Measurements from ENCODE around the gene NTRK2. TPM values are rescaled to one million over a fixed set of nuclear protein-coding genes. Genes with fewer than 3 reads are reported as not detected.

Gene NTRK2
- total RNA-seq, 1 experiment from 2014 or later = not detected

DNA sequence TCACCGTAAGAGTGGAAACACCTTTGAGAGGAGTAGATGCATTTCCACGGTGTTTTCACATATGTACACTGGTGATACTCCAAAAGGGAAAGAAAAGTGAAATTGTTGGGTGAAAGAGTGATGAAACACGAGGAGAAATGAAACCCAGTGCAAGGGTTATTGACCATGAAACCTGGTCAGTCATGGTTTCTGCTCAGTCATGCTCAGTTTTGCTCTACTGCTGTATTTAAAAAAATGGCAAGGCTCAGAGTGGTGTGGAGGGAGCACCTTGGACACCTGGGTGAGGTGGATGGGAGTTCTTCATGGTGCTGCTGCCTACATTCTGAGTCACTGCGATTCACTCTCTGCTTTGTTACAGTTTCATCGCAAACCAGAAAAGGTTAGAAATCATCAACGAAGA lies 32.3 kb downstream of the NTRK2 start:
- Histone ChIP-seq H3K4me3 (ENCODE audit: insufficient read depth, low read depth, low read length) (no peak overlapping the region), H3K27me3 (ENCODE audit: control insufficient read depth, insufficient read depth, low read length) (no peaks in the 10 kb centered on the region), H3K36me3 (replicated peaks; ENCODE audit: control insufficient read depth, insufficient read depth, low read length) (no peaks in the 10 kb centered on the region)
- no peak for DNase-seq

DNA sequence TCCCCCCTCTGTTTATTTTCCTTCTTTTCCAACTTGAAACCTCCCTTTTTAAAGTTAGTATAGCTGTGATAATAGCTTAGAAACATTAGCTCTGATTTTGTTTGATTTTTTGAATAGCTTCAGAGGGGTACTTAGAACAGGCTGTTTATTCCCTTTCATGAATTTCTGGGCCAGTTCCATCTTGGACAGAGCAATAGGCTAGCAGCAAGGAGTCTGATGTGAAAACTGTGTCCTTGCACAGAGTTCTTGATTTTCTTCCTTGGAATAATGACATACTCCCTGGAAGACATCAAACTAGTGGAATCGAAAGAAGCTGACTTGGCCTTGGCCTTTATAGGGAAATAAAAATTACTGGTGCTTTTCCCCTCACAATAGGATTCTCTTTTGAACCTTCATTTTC lies 32.9 kb downstream of the NTRK2 start:
- no peak for DNase-seq
- Histone ChIP-seq H3K4me3 (ENCODE audit: insufficient read depth, low read depth, low read length) (no peak overlapping the region), H3K36me3 (replicated peaks; ENCODE audit: control insufficient read depth, insufficient read depth, low read length) (no peaks in the 10 kb centered on the region), H3K27me3 (ENCODE audit: control insufficient read depth, insufficient read depth, low read length) (no peaks in the 10 kb centered on the region)

DNA sequence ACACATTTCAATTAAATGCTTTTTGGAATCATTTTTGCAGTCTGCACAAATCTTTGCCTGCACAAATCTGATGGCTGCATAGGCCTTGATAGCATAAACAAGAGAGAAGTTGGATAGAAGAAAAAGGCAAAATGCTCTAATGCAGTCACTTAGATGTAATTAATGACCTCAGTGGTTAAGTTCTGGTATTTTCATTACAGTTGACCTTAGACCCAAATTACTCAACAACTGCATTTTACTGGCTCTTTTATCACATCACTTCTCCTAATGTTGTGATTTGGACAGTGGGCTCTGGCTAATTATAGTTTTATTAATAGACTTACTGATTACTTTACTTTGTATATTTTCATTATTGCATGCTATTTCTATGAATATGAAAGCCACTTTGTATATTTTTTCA lies 34.3 kb downstream of the NTRK2 start:
- Histone ChIP-seq H3K27me3 (ENCODE audit: control insufficient read depth, insufficient read depth, low read length) (no peaks in the 10 kb centered on the region), H3K36me3 (replicated peaks; ENCODE audit: control insufficient read depth, insufficient read depth, low read length) (no peaks in the 10 kb centered on the region), H3K4me3 (ENCODE audit: insufficient read depth, low read depth, low read length) (no peak overlapping the region)
- DNase-seq = no peak

DNA sequence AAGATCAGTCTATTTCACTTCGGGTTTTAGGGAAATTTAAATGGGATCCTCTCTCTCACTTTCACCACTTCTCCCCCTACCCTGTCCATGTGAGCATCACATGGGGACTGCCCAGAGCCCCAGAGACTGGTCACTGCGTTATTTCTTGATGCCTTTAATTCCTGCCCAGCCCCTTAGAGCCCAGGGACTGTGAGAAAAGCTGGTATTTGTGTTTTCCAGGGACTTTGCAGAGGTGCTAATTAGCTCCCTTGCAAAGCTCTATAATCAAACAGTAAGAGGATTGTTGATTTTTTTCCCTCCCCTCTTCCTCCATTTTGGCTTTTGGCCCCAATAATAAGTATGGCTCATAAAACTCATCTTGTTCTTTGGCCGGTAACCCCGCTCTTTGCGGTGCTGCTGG lies 35.6 kb downstream of the NTRK2 start:
- Histone ChIP-seq H3K27me3 (ENCODE audit: control insufficient read depth, insufficient read depth, low read length) (no peaks in the 10 kb centered on the region), H3K4me3 (ENCODE audit: insufficient read depth, low read depth, low read length) (no peak overlapping the region), H3K36me3 (replicated peaks; ENCODE audit: control insufficient read depth, insufficient read depth, low read length) (no peaks in the 10 kb centered on the region)
- no peak for DNase-seq

DNA sequence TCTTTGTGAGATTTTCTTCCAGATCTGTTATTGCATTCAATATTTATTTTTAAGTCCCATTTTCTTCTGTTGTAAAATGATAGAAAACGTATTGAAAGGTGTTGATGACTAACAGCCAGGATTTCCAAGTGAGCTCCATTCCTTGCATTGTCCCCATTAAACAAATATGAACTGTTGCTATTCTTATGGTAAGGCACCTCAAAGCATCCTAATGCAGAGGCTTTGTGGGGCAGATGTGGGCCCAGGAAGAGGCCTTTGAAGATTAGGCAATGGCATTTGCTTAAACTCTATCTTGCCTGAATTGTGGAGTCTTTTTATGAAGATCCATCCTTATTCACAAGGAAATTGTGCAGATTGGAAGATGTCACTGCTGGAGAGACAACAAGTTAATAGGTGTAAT lies 38.9 kb downstream of the NTRK2 start:
- H3K27me3 ChIP-seq (ENCODE audit: control insufficient read depth, insufficient read depth, low read length) = no peaks in the 10 kb centered on the region
- peak; percentile 53 for DNase-seq
- no peak overlapping the region for H3K4me3 ChIP-seq (ENCODE audit: insufficient read depth, low read depth, low read length)
- no peaks in the 10 kb centered on the region for H3K36me3 ChIP-seq (replicated peaks; ENCODE audit: control insufficient read depth, insufficient read depth, low read length)

DNA sequence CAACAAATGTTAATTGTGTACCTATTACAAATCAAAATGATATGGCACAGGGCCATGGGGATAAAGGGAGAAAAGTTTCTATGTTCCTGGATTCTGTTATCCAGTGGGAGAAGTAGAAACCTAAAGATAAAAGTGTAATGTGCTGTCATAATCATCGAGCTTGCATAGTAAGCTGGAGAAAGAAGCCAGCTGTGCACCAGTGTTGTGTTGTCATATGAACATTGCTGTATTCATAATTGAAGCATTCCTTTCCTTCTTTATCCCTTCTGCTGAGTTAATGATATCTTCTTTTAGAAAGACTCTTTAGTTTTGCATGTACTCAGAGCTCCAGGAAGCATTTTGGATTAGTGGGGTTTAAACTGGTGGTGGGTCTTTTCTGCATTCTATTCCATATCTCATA lies 39.5 kb downstream of the NTRK2 start:
- H3K36me3 ChIP-seq (replicated peaks; ENCODE audit: control insufficient read depth, insufficient read depth, low read length) = no peaks in the 10 kb centered on the region
- H3K4me3 ChIP-seq (ENCODE audit: insufficient read depth, low read depth, low read length) = no peak overlapping the region
- no peak for DNase-seq
- no peaks in the 10 kb centered on the region for H3K27me3 ChIP-seq (ENCODE audit: control insufficient read depth, insufficient read depth, low read length)

DNA sequence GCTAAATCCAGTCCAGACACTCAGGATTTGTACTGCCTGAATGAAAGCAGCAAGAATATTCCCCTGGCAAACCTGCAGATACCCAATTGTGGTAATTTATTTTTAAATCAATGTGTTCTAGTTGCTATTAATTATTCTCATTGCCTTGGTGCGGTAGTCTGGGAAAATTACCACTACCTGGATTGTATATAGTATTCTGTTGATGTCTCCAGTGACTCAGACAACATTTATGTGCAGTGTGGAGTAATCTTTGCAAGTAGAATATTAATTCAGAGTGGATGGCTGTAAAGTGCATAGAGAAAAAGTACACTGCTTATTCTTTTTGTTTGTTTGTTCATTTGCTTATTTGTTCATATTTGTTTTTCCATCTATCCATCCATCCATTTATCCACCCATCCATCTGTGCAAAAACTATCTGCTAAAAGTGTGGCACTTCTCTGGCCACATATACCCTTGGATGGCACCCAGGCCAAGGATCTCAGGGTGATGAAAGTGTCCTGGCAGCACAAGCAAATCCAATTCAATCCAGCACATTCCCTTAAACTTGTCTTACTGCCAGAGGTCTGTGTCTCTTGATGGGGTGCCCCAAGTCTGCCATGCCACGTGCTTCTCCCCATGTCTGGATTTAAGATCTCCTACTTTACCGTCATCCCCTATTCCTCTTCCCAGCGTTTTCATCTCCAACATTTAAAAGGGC lies 41.3 kb downstream of the NTRK2 start:
- Histone ChIP-seq H3K36me3 (replicated peaks; ENCODE audit: control insufficient read depth, insufficient read depth, low read length) (no peaks in the 10 kb centered on the region), H3K4me3 (ENCODE audit: insufficient read depth, low read depth, low read length) (no peak overlapping the region), H3K27me3 (ENCODE audit: control insufficient read depth, insufficient read depth, low read length) (no peaks in the 10 kb centered on the region)
- no peak for DNase-seq

DNA sequence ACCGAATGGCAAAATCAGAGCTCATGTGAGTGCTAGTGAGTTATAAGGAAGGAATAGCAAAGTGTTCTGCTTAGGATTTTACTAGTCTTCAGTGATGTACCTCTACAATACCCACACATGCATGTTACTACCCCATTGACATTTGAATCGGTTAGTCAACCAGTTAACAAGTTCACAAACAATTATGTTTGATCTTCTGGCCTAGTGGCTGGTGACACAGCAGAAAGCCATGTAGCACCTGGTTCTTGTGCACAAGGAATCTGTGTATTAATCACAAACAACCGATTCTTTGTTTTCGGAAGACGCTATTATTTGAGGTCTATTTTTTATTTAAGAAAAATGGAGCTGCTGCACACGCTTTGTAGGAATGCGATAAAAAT lies 41.9 kb downstream of the NTRK2 start:
- Histone ChIP-seq H3K4me3 (ENCODE audit: insufficient read depth, low read depth, low read length) (no peak overlapping the region), H3K36me3 (replicated peaks; ENCODE audit: control insufficient read depth, insufficient read depth, low read length) (no peaks in the 10 kb centered on the region), H3K27me3 (ENCODE audit: control insufficient read depth, insufficient read depth, low read length) (no peaks in the 10 kb centered on the region)
- no peak for DNase-seq

DNA sequence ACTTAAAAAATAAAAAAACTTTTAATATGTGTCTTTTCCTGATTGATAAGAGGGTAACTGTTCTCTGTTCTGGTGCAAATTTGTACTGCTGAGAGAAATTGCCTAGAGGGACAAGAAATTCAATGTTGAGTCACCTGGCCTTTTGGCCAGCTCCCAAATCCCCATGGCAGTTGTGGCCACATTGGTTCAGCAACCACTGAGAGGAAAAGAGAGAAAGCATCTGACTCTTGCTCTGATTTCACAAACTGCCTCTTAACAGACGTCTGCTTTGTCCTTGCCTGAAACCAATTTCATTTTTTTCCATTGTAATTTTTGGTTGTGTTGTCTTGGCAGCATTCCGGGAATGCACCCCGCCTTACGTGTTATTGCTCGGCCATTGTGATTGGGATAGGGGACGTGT lies 42.4 kb downstream of the NTRK2 start:
- DNase-seq = no peak
- Histone ChIP-seq H3K27me3 (ENCODE audit: control insufficient read depth, insufficient read depth, low read length) (no peaks in the 10 kb centered on the region), H3K4me3 (ENCODE audit: insufficient read depth, low read depth, low read length) (no peak overlapping the region), H3K36me3 (replicated peaks; ENCODE audit: control insufficient read depth, insufficient read depth, low read length) (no peaks in the 10 kb centered on the region)

DNA sequence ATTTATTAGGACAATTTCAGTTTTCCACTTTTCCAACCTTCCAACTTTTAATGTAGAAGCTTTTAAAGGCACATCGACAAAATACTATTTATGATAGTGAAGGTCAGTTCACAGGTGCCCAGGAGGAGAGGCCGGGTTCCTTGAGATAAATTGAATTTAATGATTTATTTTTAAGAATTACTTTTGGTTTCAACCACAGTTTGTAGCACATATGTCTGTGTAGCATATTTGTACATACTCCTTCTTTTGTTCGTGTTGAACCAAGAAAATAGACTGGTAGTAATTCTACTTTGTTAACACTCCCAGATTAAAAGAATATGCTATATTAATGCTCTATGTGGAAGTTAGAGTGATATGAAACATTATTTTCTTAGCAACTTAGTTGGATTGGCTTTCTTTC lies 46.7 kb downstream of the NTRK2 start:
- H3K4me3 ChIP-seq (ENCODE audit: insufficient read depth, low read depth, low read length) = no peak overlapping the region
- H3K27me3 ChIP-seq (ENCODE audit: control insufficient read depth, insufficient read depth, low read length) = no peaks in the 10 kb centered on the region
- H3K36me3 ChIP-seq (replicated peaks; ENCODE audit: control insufficient read depth, insufficient read depth, low read length) = no peaks in the 10 kb centered on the region
- DNase-seq = no peak

DNA sequence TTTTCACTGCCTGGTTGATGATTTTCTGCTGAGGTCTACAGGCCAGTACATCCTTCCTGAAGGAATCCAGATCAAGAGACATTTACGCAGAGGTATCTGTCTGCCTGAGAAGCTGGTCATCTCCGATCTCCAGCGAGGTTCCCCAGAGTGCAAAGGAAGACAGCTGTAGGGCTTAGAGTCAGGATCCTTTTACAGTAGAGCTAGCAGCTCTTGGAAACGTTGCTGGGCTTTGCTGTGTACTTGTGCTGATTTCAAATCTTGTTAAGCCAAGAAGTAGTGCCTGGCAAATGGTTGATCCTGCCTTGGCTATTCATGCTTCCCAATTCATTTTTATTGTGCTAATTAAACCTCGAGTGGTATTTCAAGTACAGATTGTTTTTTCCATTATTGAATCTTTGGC lies 48.9 kb downstream of the NTRK2 start:
- DNase-seq = no peak
- Histone ChIP-seq H3K4me3 (ENCODE audit: insufficient read depth, low read depth, low read length) (no peak overlapping the region), H3K36me3 (replicated peaks; ENCODE audit: control insufficient read depth, insufficient read depth, low read length) (no peaks in the 10 kb centered on the region), H3K27me3 (ENCODE audit: control insufficient read depth, insufficient read depth, low read length) (no peaks in the 10 kb centered on the region)

DNA sequence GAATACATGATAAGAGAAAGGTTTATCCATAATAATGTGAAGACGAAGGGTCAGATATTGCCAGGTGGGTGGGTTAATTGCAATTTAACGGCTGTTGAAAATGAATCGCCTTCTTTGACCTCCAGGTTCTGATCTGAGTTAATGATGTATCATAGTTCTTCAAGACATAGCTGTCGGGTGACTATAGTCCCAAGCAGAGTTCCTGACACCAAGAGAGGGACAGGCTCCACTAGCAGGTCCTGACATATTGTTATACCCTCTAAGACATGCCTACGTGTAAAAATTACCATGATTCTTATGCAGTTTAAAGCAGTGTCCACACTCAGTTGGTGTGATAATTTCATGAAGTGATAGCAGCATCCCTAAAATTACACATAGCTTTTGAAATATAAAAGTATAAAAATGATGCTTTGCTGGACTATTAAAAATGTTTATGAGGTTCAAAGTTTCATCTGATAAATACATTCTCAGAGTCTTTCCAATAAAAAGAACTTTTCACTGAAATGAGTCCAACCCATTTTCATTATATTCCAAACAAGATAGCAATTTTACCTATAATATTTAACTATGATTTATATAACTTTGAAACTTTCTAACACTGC lies 53.0 kb downstream of the NTRK2 start:
- DNase-seq = no peak
- no peaks in the 10 kb centered on the region for H3K36me3 ChIP-seq (replicated peaks; ENCODE audit: control insufficient read depth, insufficient read depth, low read length)
- no peaks in the 10 kb centered on the region for H3K27me3 ChIP-seq (ENCODE audit: control insufficient read depth, insufficient read depth, low read length)
- no peak overlapping the region for H3K4me3 ChIP-seq (ENCODE audit: insufficient read depth, low read depth, low read length)

DNA sequence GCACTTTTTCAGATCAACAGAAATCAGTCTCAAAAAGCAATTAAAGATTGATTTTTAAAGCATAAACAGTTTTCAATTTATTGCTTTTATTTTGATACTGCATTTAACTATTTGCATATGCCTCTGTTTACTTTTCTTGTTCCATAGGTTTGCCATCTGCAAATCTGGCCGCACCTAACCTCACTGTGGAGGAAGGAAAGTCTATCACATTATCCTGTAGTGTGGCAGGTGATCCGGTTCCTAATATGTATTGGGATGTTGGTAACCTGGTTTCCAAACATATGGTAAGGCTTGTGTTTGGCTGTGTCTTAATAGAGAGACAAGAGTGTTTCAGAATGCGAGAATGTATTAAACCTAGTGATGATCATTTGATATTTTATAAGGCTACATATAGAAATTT lies 53.9 kb downstream of the NTRK2 start:
- Histone ChIP-seq H3K4me3 (ENCODE audit: insufficient read depth, low read depth, low read length) (no peak overlapping the region), H3K36me3 (replicated peaks; ENCODE audit: control insufficient read depth, insufficient read depth, low read length) (no peaks in the 10 kb centered on the region), H3K27me3 (ENCODE audit: control insufficient read depth, insufficient read depth, low read length) (no peaks in the 10 kb centered on the region)
- DNase-seq = no peak

DNA sequence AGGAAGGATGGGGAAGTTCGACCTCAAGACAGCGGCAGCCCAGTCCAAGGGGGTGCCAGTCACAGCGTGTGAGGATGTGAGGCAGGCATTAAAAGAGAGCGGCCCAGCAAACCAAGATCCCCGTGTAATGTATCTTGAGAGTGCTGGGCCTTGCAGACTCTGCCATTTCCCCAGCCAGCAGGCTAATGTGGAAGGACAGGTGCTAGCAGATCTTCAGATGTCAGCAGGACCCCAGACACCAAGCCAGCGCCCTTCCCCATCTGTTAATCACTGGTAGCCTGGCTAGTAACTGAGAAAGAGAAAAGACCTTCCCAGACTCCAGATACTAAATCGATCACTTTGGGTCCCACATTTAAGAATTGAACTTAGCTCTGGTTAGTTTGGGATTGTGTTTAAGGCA lies 62.2 kb downstream of the NTRK2 start:
- Histone ChIP-seq H3K27me3 (ENCODE audit: control insufficient read depth, insufficient read depth, low read length) (no peaks in the 10 kb centered on the region), H3K36me3 (replicated peaks; ENCODE audit: control insufficient read depth, insufficient read depth, low read length) (no peaks in the 10 kb centered on the region), H3K4me3 (ENCODE audit: insufficient read depth, low read depth, low read length) (no peak overlapping the region)
- no peak for DNase-seq

DNA sequence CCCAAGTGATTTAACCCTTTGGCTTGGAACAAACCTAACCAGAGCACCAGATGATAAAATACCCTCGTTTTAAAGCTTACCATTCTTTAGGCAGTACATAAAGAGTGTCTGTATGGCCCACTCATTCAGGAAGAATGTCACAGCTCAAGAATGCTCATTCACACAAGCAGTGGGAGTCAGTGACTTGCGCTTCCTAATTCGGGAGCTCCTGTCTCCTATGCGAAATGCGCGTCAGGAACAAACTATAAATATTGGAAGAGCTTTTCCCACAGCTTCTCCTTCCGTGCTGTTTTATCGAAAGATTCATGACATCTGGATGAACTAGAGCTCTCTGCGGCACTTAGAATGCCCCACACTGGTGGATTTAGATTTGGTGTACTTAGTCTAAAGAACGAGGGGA lies 66.6 kb downstream of the NTRK2 start:
- DNase-seq = no peak
- Histone ChIP-seq H3K36me3 (replicated peaks; ENCODE audit: control insufficient read depth, insufficient read depth, low read length) (no peaks in the 10 kb centered on the region), H3K4me3 (ENCODE audit: insufficient read depth, low read depth, low read length) (no peak overlapping the region), H3K27me3 (ENCODE audit: control insufficient read depth, insufficient read depth, low read length) (no peaks in the 10 kb centered on the region)

DNA sequence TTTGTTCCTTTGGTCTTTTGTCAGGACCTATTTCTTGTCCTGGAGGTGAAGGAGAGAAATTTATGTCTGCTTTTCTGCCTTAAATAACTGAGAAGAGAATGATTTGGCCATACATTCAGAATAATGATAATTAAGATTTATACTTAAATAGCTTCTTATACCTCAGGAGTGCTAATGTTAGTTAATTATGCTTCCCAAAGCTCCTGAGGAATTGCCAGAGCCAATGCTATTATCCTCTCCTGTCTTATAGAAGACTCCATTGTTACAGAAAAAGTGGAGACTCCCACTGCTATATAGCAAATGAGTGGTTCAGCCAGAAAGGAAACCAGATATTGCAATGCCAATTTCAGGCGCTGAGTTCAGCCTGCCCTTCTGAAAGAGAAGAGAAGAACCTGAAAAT lies 67.0 kb downstream of the NTRK2 start:
- no peak overlapping the region for H3K4me3 ChIP-seq (ENCODE audit: insufficient read depth, low read depth, low read length)
- no peaks in the 10 kb centered on the region for H3K27me3 ChIP-seq (ENCODE audit: control insufficient read depth, insufficient read depth, low read length)
- no peaks in the 10 kb centered on the region for H3K36me3 ChIP-seq (replicated peaks; ENCODE audit: control insufficient read depth, insufficient read depth, low read length)
- DNase-seq = no peak
